ENCODE data around the gene PAXIP1.
"Not testable (repeated sequence)": the region's sequence is repeated elsewhere in the genome, so short reads cannot be mapped to it uniquely, and the experiment has no call there.

PAXIP1 gene, protein sequence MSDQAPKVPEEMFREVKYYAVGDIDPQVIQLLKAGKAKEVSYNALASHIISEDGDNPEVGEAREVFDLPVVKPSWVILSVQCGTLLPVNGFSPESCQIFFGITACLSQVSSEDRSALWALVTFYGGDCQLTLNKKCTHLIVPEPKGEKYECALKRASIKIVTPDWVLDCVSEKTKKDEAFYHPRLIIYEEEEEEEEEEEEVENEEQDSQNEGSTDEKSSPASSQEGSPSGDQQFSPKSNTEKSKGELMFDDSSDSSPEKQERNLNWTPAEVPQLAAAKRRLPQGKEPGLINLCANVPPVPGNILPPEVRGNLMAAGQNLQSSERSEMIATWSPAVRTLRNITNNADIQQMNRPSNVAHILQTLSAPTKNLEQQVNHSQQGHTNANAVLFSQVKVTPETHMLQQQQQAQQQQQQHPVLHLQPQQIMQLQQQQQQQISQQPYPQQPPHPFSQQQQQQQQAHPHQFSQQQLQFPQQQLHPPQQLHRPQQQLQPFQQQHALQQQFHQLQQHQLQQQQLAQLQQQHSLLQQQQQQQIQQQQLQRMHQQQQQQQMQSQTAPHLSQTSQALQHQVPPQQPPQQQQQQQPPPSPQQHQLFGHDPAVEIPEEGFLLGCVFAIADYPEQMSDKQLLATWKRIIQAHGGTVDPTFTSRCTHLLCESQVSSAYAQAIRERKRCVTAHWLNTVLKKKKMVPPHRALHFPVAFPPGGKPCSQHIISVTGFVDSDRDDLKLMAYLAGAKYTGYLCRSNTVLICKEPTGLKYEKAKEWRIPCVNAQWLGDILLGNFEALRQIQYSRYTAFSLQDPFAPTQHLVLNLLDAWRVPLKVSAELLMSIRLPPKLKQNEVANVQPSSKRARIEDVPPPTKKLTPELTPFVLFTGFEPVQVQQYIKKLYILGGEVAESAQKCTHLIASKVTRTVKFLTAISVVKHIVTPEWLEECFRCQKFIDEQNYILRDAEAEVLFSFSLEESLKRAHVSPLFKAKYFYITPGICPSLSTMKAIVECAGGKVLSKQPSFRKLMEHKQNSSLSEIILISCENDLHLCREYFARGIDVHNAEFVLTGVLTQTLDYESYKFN

DNA sequence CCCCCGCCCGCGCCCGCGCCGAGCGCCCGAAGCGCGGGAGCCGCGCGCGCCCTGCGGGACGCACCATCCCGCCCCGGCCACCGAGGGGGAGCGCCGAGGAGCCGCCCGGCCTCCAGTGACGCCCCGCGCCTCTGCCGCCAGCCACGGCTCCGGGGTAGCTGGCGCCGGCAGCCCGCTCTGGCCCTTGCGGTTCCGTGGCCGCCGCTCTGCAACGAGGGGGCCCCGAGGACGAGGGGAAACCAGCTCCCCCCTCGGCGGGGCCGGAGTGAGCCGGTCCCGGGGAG is at the start of gene PAXIP1:
TSS of gene PAXIP1 (minus strand) at position 33 of the 284 bp plus-strand sequence. CDS start 195 bp downstream, outside the sequence.
- DNase-seq = no peak

- no peak for DNase-seq
Measured at GRCh38 chr7:155051355-155051754, 48.4 kb upstream of the PAXIP1 start.

DNA sequence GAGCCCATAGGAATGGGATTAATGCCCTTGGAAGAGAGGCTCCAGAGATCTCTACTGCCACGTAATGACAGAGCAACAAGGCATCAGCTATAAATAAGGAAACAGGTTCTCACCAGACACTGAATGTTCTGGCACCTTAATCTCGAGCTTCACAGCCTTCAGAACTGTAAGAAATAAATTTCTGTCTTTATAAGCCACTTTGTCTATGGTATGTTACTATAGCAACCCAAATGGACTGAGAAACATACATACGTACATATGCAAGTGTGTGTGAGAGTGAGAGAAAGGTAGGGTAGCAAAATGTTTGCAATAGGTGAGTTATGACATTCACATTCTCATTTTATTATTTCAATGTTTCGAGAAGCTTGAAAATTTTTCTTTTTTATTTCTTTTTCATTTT is 45.1 kb upstream of the PAXIP1 start:
- DNase-seq = no peak

- DNase-seq = no peak
Measured at GRCh38 chr7:155043756-155044155, 40.8 kb upstream of the PAXIP1 start.

GRCh38 chr7:155038335-155038734 is 35.4 kb upstream of the PAXIP1 start:
- no peak for DNase-seq

DNA sequence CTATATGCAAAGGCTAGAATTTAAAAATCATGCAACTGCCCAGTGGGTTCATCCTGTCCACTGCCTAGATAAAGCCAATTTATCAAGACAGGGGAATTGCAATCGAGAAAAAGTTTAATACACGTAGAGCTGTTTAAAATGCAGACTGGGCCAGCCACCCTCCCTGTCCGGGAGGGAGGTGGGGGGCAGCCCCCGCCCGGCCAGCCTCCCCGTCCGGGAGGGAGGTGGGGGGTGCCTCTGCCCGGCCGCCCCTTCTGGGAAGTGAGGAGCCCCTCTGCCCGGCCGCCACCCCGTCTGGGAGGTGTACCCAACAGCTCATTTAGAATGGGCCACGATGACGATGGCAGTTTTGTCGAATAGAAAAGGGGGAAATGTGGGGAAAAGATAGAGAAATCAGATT is 31.6 kb upstream of the PAXIP1 start:
- not testable (repeated sequence) for DNase-seq

- no peak for DNase-seq
Measured at GRCh38 chr7:155032978-155033377, 30.1 kb upstream of the PAXIP1 start.

GRCh38 chr7:155027879-155028278 is 25.0 kb upstream of the PAXIP1 start:
- DNase-seq = no peak

GRCh38 chr7:155021699-155022145 is 18.8 kb upstream of the PAXIP1 start:
- DNase-seq = no peak

DNA sequence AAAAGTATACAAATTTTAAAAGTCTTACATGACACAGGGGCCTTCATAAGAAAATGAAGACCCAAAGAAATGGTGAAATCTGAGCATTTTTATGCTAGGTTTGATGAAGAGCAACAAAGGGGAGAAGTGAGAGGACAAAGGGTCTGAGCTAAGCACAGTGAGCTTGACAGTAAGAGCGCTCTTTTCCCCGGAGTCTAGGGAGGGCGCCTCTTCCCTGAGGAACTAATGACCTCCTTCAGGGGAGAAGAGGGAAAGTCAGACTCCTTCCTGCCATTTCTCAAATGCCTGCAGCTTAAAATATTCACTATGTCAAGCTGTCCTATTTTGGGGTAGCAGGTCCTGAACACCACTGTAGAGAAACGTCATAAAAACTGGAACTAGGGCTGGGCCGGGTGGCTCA is 18.1 kb upstream of the PAXIP1 start:
- DNase-seq = no peak

- no peak for DNase-seq
Measured at GRCh38 chr7:155017834-155018233, 14.9 kb upstream of the PAXIP1 start.

GRCh38 chr7:155011086-155011485 is 8.2 kb upstream of the PAXIP1 start:
- no peak for DNase-seq

DNA sequence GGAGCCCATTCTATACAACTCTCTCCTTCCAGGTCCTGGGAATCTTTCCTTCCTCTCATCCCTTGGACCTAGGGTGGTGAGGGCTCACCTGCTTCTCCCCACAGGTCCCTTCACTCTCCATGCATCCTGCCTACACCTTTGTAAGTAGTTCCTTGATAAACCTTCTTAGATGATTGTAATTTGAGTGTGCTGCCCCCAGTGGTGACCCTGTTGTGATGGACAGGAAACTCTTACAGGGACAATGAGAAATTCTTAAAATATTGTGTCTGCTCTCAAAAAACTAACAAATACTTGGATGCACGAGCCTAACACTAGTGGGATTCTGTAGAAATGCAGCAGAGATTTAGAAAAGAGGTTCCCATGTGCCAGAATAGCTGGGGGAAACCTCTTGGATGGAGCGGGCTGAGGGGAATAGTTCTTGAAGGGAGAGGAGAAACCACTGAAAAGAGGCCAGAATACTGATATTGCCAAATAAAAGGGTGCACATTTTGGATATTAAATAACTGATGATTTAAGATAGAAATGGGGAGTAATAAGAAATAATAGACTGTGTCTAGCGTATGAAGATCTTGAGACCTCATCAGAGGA is 6.7 kb upstream of the PAXIP1 start:
- peak; percentile 14 for DNase-seq

DNA sequence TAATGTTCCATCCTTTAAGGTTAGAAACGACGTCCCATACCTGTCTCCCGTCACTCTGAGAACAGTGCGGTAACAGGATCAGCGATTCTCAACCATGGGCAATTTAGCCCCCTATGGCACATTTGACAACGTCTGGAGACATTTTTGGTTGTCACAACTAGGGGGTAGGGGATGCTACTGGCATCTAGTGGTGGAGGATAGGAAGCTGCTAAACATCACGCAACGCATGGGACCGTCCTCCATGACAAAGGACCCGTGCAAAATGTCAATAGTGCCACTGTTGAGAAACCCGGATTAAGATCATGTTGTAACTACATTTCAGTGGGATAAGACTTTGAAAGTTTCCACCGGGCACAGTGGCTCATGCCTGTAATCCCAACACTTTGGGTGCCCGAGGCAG is 5.0 kb upstream of the PAXIP1 start:
- DNase-seq = peak; percentile 7

DNA sequence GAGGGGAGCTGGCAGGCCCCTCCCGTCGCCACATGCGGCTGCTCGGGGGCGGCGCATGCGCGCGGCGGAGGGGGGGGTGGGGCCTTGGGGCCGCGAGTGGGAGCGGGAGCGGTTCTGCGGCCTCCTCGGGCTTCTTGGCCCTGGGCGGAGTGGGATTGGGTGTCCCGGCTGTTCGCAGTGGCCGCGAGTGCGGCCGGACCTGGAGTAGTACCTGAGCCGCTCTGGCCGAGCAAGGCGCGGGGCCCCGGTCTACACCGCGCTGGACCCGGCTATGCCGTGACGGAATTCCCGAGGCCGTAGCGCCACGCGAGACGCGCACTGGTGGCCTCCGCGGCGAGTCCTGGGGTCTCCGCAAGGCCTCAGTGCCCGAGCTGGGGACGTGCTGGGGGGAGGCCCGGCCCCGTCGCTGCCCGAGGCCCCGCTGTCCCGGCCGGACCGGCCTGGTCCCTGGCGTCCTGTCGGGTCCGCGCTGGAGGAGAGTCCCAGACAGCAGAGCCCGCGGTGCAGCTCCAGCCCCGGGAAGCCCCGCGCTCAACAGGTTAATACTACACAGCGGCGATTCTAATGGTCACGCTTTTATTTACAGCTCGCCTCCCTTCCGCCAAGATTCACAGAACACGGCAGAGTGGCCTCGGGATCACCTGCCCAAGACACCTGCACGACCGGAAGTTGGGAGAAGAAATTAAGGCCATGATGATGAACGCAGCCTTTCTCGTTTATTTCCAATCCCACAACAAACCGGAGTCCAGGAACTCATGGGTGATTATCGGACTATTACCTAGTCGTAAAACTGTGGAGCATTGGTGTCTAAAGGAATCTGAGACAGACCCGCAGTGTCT is 671 bp upstream of the PAXIP1 start:
- peak; percentile 84 for DNase-seq

GRCh38 chr7:155002411-155003091 is 373 bp downstream of the PAXIP1 start:
- peak; percentile 32 for DNase-seq

GRCh38 chr7:155001756-155002410 is 1.0 kb downstream of the PAXIP1 start:
- peak; percentile 11 for DNase-seq

GRCh38 chr7:155000795-155001194 is 2.1 kb downstream of the PAXIP1 start:
- no peak for DNase-seq

DNA sequence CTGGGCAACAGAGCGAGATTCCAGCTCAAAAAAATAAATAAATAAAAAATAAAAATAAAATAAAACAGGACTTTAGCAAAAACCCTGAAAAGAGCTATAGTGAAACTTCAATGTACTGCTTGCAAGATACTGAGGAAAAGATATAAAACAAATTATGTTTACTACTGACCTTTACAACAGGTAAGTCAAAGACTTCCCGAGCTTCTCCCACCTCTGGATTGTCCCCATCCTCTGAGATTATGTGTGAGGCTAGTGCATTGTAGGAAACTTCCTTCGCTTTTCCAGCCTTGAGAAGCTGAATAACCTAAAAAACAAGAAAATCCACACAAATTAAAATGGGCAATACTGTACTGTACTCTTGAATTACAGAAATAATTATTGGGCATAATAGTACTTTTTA is 4.4 kb downstream of the PAXIP1 start:
- DNase-seq = no peak

DNA sequence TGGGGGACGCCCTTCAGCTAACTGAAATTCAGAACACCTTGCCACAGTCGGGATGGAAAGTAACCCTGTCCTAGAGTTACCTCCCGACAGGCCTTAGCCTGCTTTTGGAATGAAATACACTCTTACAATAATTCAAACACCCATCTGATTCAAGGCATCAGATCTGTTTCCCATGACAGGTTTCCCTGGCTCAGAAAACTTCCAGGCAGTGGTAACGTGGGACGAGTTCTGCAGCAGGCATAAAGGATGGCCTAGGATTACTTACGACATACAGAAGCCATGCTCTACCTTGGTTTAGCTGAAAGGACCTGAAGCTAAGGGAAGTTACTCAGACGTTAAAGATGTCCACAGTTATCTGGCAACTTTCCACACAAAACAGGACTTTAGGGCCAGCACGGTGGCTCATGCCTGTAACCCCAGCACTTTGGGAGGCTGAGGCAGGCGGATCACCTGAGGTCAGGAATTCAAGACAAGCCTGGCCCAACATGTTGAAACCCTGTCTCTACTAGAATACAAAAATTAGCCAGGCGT is 5.0 kb downstream of the PAXIP1 start:
- no peak for DNase-seq

- no peak for DNase-seq
Measured at GRCh38 chr7:154996756-154997155, 6.2 kb downstream of the PAXIP1 start.
